ENCODE results near the gene SUSD1. TPM values are rescaled to one million over a fixed set of nuclear protein-coding genes. Genes with fewer than 3 reads are reported as not detected.

SUSD1 gene
- total RNA-seq, 1 experiment from 2014 or later, result 15.1 TPM

DNA sequence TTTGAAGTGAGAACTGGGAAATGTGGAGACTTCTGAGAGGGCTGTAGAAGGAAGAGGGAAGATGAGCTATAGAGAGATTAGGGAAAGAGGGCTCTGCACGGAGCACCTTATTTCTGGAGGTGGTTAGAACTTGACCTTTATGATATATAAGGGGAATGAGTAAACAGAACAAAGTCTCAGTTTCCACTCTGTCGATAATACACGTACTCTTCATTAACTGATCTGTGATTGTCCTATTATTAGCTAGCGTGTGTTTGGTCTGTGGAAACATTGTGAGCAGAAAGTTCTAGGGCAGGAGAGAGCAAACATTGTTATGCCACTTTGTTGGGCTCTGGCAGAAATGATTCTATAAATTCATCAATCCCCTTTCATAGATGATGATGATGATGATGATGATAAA is 159.9 kb downstream of the SUSD1 start:
- DNase-seq (ENCODE audit: low read depth), result no peak

DNA sequence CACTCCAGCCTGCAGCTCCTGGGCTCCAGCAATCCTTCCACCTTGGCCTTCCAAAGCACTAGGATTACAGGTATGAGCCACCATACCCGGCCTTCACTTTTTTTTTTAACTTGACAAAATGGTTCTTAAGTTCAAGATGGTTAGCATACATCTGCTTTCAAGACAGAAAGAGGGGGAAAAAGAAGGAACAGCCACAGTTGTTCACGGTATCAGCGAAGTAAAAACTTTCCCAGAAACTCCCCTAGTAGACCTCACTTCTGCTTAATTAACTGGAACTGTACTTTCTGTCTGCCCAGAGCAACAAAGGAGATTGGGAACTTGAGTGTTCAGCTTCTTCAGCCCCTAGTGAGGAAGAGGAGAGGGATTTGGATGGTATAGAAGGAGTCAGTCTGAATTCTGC is 161.8 kb downstream of the SUSD1 start:
- DNase-seq (ENCODE audit: low read depth), result no peak

GRCh38 chr9:112012026-112012902 is 162.8 kb downstream of the SUSD1 start:
- peak; percentile 96 for DNase-seq (ENCODE audit: low read depth)

- no peak for DNase-seq (ENCODE audit: low read depth)
These were observed 164.0 kb downstream of the SUSD1 start for GRCh38 chr9:112011051-112011620.

DNA sequence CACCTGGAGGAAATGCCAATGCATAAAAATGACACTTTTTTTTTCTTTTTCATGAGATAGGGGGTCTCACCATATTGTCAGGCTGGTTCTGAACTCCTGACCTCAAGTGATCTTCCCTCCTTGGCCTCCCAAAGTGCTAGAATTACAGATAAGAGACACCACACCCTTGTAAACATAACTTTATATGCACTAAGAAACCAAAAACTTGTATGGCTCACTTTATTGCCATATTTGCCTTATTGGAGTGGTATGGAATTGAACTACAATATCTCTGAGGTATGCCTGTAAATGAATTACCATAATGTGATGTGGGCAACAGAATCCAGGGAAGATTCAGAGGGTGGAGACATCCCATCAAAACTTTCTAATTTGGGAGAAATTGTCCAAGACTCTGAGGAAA is 164.6 kb downstream of the SUSD1 start:
- no peak for DNase-seq (ENCODE audit: low read depth)

- no peak for DNase-seq (ENCODE audit: low read depth)
These were observed 165.4 kb downstream of the SUSD1 start for GRCh38 chr9:112009656-112010055.

GRCh38 chr9:112007575-112008240 is 167.4 kb downstream of the SUSD1 start:
- no peak for DNase-seq (ENCODE audit: low read depth)

DNA sequence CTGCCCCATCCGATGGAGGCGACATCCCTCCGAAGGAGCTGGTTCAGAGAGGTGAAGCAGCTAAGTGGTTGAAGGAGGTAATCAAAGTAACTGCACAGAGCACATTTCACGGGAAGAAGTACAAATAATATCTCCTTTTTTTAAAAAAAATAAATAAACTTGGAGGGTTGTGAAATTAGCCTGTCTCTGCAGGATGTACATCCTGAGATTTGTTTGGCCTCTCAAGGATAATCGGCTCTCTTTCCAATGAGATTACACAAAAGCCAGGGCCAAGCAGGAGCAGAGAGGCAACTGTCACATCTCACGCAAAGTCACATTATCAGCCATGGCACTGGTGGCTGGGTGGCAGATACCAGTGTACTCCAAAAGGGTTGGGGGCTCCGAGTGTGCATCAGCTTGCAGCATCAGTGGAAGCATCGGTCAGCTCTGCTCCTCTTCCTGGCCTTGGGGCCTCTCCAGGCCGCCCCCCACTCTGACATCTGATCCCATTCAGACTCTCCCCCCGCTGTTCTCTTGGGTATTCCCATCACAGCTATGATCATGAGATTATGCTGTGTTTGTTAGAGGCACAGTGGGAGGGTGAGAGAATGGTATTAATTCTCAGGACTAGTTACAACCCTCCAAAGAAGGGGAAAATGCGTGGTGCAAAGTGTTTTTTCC is 168.6 kb downstream of the SUSD1 start:
- no peak for DNase-seq (ENCODE audit: low read depth)

- no peak for DNase-seq (ENCODE audit: low read depth)
These were observed 169.2 kb downstream of the SUSD1 start for GRCh38 chr9:112005939-112006338.

- no peak for DNase-seq (ENCODE audit: low read depth)
These were observed 171.6 kb downstream of the SUSD1 start for GRCh38 chr9:112003538-112003937.

DNA sequence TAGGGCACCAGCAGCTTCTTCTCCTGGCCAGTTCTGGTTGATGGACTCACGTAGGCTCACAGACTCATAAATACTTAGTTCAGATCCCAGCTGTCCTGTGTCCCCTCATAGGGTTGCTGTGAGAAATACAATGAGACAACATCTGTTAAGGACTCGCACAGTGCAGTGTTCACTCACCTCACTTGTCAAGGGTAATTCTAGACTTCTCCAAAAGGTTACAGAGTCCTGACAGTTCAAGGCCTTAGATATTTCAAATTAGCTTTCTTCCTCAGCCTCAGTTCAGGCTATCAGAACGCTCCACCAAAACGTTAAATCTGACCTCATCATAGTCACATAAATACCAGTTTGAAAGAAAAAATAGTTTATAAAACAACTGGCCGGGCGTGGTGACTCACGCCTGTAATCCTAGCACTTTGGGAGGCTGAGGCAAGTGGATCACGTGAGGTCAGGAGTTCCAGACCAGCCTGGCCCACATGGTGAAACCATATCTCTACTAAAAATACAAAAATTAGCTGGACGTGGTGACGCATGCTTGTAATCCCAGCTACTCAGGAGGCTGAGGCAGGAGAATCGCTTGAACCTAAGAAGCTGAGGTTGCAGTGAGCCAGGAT is 172.1 kb downstream of the SUSD1 start:
- DNase-seq (ENCODE audit: low read depth), result no peak

DNA sequence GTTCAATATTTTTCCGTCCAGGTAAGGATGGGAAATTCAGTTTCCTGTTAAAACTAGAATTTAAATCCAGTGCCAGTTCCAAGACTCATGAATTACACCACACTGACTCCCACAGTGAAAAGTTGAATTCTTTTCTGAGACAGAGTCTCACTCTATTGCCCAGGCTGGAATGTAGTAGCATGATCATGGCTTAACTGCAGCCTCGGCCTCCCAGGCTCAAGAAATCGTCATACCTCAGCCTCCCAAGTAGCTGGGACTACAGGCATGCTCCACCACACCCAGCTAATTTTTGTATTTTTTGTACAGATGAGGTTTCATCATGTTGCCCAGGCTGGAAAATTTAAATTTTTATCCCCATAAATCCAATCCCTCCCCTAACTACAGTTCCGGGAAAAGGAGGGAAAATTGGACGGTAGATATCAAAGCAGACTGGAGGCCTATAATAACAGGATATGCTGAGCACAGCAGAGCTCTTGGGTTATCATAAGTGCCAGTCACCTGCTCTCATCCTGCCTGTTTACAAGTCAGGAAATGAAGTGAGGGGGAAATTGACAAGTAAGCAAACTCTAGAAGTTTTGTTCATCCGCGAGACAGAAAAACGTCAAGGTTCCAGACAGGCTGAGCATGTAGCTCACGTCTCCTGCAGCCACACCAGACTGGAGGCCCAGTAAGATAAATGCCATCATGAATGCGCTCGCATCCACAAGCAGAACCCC is 172.8 kb downstream of the SUSD1 start:
- DNase-seq (ENCODE audit: low read depth), result no peak

- no peak for DNase-seq (ENCODE audit: low read depth)
These were observed 174.4 kb downstream of the SUSD1 start for GRCh38 chr9:112000743-112001142.

- no peak for DNase-seq (ENCODE audit: low read depth)
These were observed 175.8 kb downstream of the SUSD1 start for GRCh38 chr9:111999319-111999718.

DNA sequence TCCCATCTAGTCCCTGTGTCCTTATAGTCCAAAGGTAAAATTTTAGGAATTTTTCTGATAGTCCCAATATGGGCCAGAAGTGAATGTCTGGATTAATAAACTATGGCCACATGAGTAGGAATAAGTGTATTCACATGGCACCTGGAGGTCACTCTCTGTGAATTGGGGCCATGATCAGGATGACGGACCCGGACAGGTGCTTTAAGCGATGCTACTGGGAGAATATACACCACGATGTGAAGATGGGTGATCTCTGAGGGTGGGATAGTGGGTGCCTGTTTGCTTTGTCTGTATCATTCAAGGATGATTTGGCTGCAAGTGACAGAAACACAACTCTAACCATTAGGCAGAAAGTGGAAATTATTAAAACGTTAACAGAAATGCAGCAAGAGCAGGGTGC is 177.3 kb downstream of the SUSD1 start:
- no peak for DNase-seq (ENCODE audit: low read depth)

DNA sequence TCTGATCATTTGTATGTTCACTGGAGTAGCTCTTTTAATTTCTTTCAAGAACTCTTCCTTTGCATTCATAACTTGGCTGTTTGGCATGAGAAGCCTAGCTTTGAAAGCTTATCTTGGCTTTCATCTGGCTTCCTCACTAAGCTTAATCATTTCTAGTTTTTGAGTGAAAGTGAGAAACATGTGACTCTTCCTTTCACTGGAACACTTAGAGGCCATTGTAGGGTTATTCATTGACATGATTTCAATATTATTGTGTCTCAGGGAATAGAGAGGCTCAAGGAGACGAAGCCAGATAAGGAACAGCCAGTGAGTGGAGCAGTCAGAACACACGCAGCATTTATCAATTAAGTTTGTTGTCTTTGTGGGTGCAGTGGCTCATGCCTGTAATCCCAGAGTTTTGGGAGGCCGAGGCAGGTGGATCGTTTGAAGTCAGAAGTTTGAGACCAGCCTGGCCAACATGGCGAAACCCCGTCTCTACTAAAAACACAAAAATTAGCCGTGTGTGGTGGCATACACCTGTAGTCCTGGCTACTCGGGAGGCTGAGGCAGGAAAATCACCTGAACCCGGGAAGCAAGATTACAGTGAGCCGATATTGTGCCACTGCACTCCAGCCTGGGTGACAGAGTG is 180.2 kb downstream of the SUSD1 start:
- no peak for DNase-seq (ENCODE audit: low read depth)

DNA sequence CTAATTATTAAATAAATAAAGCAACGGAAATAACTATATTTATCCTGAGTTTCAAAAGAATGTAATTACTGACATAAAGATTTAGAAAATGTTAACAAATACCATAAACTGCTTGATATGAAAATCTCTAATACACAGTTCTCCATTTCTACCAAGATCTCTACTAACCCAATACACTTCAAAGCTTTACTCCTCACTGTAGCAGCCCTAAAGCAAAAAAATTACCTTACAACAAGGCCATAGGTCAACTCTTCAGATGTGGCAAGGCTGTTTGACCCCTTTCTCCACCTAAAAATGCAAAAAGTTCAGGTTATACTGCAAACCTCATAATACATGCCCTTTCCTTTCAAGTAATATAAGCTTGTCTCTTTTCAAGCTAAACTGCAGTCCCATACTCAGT is 181.8 kb downstream of the SUSD1 start:
- no peak for DNase-seq (ENCODE audit: low read depth)

- peak; percentile 86 for DNase-seq (ENCODE audit: low read depth)
These were observed 182.6 kb downstream of the SUSD1 start for GRCh38 chr9:111992523-111992922.

GRCh38 chr9:111991179-111991578 is 183.9 kb downstream of the SUSD1 start:
- DNase-seq (ENCODE audit: low read depth), result no peak
